D721Med (cell line): Measurements from ENCODE around the gene MBD5.

ENCODE experiments used
- DNase-seq: peaks from one replicate; pipeline ENCODE4 v3.0.0; 2011; ENCODE audit warnings: low spot score; ENCODE audit not compliant: insufficient read length
- FAIRE-seq: peaks from 2 replicates; lab custom pipeline; 2011; peaks lifted over from hg19 to GRCh38; lab: Jason Lieb, UNC
- TF ChIP-seq, protein P1 (sequence below): IDR thresholded peaks from 2 replicates; pipeline ENCODE4 v1.5.1; 2012; ENCODE audit warnings: mild to moderate bottlenecking, control low read depth; ENCODE audit not compliant: insufficient read depth; ENCODE audit errors: missing control alignments

MBD5 gene

DNA sequence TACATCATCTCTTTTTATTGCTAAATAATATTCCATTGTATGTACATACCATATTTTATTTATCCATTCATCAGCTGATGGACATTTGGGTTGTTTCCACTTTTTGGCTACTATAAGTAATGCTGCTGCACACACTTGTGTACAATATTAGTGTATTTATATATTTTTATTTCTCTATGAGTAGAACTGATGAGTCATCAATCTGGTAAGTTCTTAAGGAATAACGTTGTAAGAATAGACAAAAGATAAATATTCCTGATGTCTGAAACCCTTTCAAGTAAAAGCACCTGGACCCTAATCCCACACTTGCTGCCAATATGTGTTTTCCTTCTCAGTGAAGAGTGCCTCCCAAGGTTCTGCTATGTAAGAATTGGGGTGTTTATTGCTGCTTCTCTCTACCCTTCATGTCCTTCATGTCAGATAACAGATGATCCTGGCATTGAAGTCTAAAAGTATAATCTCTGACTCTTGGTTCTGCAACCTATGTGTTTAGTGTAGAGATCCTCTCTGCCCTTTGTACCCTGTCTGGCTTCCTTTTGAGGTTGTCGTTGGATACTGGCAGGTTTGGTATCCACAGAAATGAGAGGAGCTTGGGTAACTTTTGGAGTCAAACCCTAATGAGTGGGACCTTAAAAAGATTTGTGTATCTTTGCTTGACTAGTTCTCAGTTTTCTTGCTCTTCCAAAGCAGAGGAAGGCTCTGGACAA is 330.7 kb downstream of the MBD5 start:
- DNase-seq (no peak), FAIRE-seq (no peak)
- TF ChIP-seq, protein P1, sequence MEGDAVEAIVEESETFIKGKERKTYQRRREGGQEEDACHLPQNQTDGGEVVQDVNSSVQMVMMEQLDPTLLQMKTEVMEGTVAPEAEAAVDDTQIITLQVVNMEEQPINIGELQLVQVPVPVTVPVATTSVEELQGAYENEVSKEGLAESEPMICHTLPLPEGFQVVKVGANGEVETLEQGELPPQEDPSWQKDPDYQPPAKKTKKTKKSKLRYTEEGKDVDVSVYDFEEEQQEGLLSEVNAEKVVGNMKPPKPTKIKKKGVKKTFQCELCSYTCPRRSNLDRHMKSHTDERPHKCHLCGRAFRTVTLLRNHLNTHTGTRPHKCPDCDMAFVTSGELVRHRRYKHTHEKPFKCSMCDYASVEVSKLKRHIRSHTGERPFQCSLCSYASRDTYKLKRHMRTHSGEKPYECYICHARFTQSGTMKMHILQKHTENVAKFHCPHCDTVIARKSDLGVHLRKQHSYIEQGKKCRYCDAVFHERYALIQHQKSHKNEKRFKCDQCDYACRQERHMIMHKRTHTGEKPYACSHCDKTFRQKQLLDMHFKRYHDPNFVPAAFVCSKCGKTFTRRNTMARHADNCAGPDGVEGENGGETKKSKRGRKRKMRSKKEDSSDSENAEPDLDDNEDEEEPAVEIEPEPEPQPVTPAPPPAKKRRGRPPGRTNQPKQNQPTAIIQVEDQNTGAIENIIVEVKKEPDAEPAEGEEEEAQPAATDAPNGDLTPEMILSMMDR, result no peak

DNA sequence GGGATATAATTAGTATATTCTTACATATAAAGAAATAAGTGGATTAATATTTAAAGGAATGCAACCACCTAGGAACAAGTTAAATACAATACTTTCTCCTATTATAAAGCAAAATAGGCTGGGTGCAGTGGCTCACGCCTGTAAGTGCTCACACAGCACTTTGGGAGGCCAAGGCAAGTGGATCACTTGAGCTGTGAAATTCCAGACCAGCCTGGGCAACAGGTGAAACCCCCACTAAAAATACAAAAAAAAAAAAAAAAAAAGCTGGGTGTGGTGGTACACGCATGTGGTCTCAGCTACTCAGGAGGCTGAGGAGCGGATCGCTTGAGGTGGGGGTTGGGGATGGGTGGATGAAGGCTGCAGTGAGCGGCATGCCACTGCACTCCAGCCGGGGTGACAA is 337.5 kb downstream of the MBD5 start:
- TF ChIP-seq, protein P1, result no peak
- DNase-seq (no peak), FAIRE-seq (no peak)

- DNase-seq (no peak), FAIRE-seq (no peak)
- TF ChIP-seq, protein P1, result no peak
Measured at GRCh38 chr2:148360662-148361061, 339.8 kb downstream of the MBD5 start.

GRCh38 chr2:148362144-148362796 is 341.4 kb downstream of the MBD5 start:
- TF ChIP-seq, protein P1, result no peak
- DNase-seq, result no peak
- no peak for FAIRE-seq

GRCh38 chr2:148375214-148375613 is 354.3 kb downstream of the MBD5 start:
- TF ChIP-seq, protein P1, result no peak
- FAIRE-seq, result peak; percentile 25

GRCh38 chr2:148391324-148391723 is 370.4 kb downstream of the MBD5 start:
- DNase-seq (no peak), FAIRE-seq (no peak)
- TF ChIP-seq, protein P1, result no peak

More at GRCh38 chr2:148375214-148375613, 354.3 kb downstream of the MBD5 start:
- no peak for DNase-seq

GRCh38 chr2:148402786-148403185 is 381.9 kb downstream of the MBD5 start:
- DNase-seq (no peak), FAIRE-seq (no peak)
- TF ChIP-seq, protein P1, result no peak
